Activated CD8-positive, alpha-beta T cell treated with anti-CD3 and anti-CD28 coated beads for 36 hours (primary cell): ENCODE results near the gene CLCN5. TPM values are rescaled to one million over a fixed set of nuclear protein-coding genes. Genes with fewer than 3 reads are reported as not detected.

Source experiments
- ATAC-seq: fragments of 200-7000 bp; cut with Tn5 transposase; one replicate; pipeline ENCODE4 v1.10.0; 2021; ENCODE audit warnings: mild to moderate bottlenecking, moderate library complexity
- CTCF ChIA-PET: fragments of 350-600 bp; sonication (Branson Sonifier 250); formaldehyde crosslinking; loops from one replicate; lab custom pipeline; 2021; ENCODE audit warnings: antibody characterized with exemption; lab: Charles Lee
- POLR2A ChIA-PET: fragments of 350-600 bp; sonication (Branson Sonifier 250); formaldehyde crosslinking; loops from one replicate; lab custom pipeline; 2021; ENCODE audit warnings: antibody characterized with exemption; lab: Charles Lee
- DNase-seq: peaks from one replicate; pipeline ENCODE4 v3.0.0-alpha.2; 2020
- H3K27ac Mint-ChIP-seq: one replicate; pipeline ENCODE4 v1.8.0; 2021; ENCODE audit warnings: mild to moderate bottlenecking, mixed read lengths
- H3K27me3 Mint-ChIP-seq: one replicate; pipeline ENCODE4 v1.8.0; 2021; ENCODE audit warnings: mixed read lengths
- H3K36me3 Mint-ChIP-seq: one replicate; pipeline ENCODE4 v1.8.0; 2021; ENCODE audit warnings: low read depth, mixed read lengths
- H3K4me1 Mint-ChIP-seq: one replicate; pipeline ENCODE4 v1.8.0; 2021; ENCODE audit warnings: low read depth, mixed read lengths
- H3K4me3 Mint-ChIP-seq: one replicate; pipeline ENCODE4 v1.8.0; 2021; ENCODE audit warnings: mild to moderate bottlenecking, moderate library complexity, mixed read lengths
- H3K9me3 Mint-ChIP-seq: one replicate; pipeline ENCODE4 v1.8.0; 2021; ENCODE audit warnings: mixed read lengths
- CTCF ChIP-seq: fragments of 200-600 bp; IDR thresholded peaks from one replicate; pipeline ENCODE4 v1.8.0; 2022; ENCODE audit warnings: antibody characterized with exemption, mild to moderate bottlenecking
- intact Hi-C: fragments of 100-400 bp; cut with micrococcal nuclease; formaldehyde crosslinking; loops from one replicate; pipeline ENCODE4 v1.10.0; 2022
- total RNA-seq, 2 experiments: library from RNA; stranded (reverse); gene quantifications; one replicate each; pipeline ENCODE4 v1.2.3, GENCODE V29; 2021

The CLCN5 gene
- total RNA-seq, 2 experiments from 2014 or later = 1.7 TPM

DNA sequence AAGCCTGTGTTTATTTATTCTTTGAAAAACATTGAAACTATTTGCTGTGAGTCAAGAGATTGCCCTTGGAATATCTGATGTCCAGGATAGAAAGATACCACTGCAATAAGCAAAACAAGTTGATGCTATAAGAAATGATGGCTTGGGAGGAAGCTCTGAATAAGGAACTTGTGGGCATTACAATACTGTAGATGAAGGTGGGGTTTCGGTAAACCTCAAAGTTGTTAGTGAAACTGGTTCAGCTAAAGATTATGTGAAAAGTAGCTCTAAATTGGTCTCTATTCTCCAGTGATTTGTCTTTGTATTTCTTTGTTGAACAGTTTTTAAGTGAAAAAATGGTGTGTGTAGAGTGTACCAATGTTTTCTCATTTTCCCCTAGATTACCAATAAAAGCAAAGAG lies 149.7 kb downstream of the CLCN5 start:
- Mint-ChIP-seq H3K36me3 (peaks cover 3% of the 10 kb centered on the region), H3K4me3 (no peak overlapping the region), H3K9me3 (no peaks in the 10 kb centered on the region), H3K4me1 (peaks cover 2% of the 10 kb centered on the region), H3K27me3 (no peaks in the 10 kb centered on the region), H3K27ac (no peak overlapping the region)
- ChIA-PET POLR2A (no interaction called here), CTCF (no interaction called here)
- ATAC-seq = no peak
- no peak for TF ChIP-seq CTCF
- no peak for DNase-seq
- intact Hi-C loops = no loop called here

DNA sequence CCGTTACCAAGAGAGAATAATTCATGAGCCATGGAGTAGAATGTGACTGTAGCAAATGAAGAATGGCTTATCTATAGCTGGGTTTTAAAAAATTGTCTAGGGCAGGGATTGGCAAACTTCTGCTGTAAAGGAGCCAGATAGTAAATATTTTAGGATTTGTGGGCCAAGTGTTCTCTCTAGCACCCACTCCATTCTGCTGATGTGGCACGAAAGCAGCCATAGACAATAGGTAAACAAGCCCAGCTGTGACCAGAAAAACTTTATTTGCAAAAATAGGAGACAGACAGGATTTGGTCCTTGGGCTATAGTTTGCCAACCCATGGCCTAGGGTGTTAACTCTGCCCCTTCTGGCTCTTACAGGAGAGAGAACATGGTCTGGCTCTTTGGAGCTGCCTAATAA lies 151.2 kb downstream of the CLCN5 start:
- Mint-ChIP-seq H3K27ac (no peak overlapping the region), H3K27me3 (no peaks in the 10 kb centered on the region), H3K4me1 (no peaks in the 10 kb centered on the region), H3K4me3 (no peak overlapping the region), H3K9me3 (no peaks in the 10 kb centered on the region), H3K36me3 (peaks cover 3% of the 10 kb centered on the region)
- ChIA-PET CTCF (no interaction called here), POLR2A (no interaction called here)
- intact Hi-C loops = no loop called here
- no peak for DNase-seq
- no peak for ATAC-seq
- no peak for TF ChIP-seq CTCF

DNA sequence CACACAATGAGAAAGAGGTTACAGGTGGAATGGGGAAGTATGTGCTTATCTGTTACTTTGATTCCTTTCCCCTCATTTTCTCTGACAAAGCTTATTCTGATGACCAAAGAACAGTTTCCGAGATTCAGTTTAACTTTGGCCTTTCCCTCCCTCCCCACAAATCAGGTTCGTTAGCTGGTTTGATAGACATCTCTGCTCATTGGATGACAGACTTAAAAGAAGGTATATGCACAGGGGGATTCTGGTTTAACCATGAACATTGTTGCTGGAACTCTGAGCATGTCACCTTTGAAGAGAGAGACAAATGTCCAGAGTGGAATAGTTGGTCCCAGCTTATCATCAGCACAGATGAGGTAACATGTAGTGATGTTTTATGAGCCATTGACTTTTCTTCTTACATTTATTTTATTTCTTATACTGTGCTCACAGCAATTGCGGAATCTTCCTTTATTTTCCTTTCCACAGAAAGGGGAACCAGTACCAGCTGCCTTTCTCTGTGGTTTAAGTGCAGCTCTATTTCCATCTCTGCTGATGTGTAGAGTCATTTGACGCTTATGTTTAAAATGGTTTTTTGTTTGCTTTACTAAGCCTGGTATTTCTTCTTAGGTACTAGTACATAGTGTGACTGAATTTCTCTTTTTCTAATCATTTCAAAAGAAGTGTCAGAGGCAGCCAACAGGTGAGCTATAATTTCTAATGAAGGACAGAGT lies 153.4 kb downstream of the CLCN5 start:
- Mint-ChIP-seq H3K27me3 (no peaks in the 10 kb centered on the region), H3K27ac (no peak overlapping the region), H3K4me1 (no peaks in the 10 kb centered on the region), H3K9me3 (no peaks in the 10 kb centered on the region), H3K4me3 (no peak overlapping the region), H3K36me3 (peaks cover 3% of the 10 kb centered on the region)
- DNase-seq (no peak), ATAC-seq (no peak)
- TF ChIP-seq CTCF = no peak
- CTCF ChIA-PET = no interaction called here
- intact Hi-C loops = no loop called here
- POLR2A ChIA-PET = no interaction called here

GRCh38 chrX:50081282-50081889 lies 159.0 kb downstream of the CLCN5 start:
- no peaks in the 10 kb centered on the region for H3K9me3 Mint-ChIP-seq
- CTCF ChIA-PET = interaction anchor here (0.7 kb wide), 1 partner anchor 164 kb away, joined by 3 read pairs; no protein-coding TSS in a partner anchor
- no peaks in the 10 kb centered on the region for H3K4me1 Mint-ChIP-seq
- intact Hi-C loops = no loop called here
- H3K27ac Mint-ChIP-seq = no peak overlapping the region
- no peak for TF ChIP-seq CTCF
- peak; percentile 8 for DNase-seq
- H3K4me3 Mint-ChIP-seq = no peak overlapping the region
- ATAC-seq = no peak
- POLR2A ChIA-PET = no interaction called here
- peaks cover 1% of the 10 kb centered on the region for H3K36me3 Mint-ChIP-seq
- H3K27me3 Mint-ChIP-seq = no peaks in the 10 kb centered on the region

- no peak for TF ChIP-seq CTCF
- DNase-seq (no peak), ATAC-seq (no peak)
- intact Hi-C loops = no loop called here
- no peaks in the 10 kb centered on the region for H3K36me3 Mint-ChIP-seq
- no peaks in the 10 kb centered on the region for H3K4me1 Mint-ChIP-seq
- H3K27me3 Mint-ChIP-seq = no peaks in the 10 kb centered on the region
- ChIA-PET POLR2A (no interaction called here), CTCF (no interaction called here)
- H3K9me3 Mint-ChIP-seq = no peaks in the 10 kb centered on the region
- H3K4me3 Mint-ChIP-seq = no peak overlapping the region
- no peak overlapping the region for H3K27ac Mint-ChIP-seq
Measured at GRCh38 chrX:50082741-50083140, 160.3 kb downstream of the CLCN5 start.
